Measurements from ENCODE around the gene GPC3. TPM values are rescaled to one million over a fixed set of nuclear protein-coding genes. Genes with fewer than 3 reads are reported as not detected.

GPC3 gene
- total and polyA plus RNA-seq, 2 experiments from 2014 or later = 36.8 to 60.1 TPM

DNA sequence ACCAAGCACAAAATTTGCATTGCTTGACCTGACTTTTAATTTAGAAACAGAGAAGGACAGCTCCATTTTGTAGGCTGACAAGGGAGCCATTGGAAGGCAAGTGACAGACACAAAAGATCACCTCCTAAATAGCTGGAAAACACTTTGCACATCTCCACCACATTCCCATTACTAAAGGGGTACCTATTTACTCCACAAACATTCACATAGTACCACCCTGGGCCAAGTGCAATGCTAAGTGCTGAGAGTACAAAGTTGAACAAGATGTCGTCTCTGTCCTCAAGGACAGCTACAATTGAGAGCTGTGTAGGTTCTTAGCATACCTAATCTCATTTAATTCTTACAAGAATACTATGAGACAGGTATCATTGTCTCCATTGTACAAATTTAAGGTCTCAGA, 417.3 kb downstream of the GPC3 start (continued):
- TF ChIP-seq, protein P1, sequence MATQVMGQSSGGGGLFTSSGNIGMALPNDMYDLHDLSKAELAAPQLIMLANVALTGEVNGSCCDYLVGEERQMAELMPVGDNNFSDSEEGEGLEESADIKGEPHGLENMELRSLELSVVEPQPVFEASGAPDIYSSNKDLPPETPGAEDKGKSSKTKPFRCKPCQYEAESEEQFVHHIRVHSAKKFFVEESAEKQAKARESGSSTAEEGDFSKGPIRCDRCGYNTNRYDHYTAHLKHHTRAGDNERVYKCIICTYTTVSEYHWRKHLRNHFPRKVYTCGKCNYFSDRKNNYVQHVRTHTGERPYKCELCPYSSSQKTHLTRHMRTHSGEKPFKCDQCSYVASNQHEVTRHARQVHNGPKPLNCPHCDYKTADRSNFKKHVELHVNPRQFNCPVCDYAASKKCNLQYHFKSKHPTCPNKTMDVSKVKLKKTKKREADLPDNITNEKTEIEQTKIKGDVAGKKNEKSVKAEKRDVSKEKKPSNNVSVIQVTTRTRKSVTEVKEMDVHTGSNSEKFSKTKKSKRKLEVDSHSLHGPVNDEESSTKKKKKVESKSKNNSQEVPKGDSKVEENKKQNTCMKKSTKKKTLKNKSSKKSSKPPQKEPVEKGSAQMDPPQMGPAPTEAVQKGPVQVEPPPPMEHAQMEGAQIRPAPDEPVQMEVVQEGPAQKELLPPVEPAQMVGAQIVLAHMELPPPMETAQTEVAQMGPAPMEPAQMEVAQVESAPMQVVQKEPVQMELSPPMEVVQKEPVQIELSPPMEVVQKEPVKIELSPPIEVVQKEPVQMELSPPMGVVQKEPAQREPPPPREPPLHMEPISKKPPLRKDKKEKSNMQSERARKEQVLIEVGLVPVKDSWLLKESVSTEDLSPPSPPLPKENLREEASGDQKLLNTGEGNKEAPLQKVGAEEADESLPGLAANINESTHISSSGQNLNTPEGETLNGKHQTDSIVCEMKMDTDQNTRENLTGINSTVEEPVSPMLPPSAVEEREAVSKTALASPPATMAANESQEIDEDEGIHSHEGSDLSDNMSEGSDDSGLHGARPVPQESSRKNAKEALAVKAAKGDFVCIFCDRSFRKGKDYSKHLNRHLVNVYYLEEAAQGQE (IDR thresholded peaks at IDR 0.05; ENCODE audit: unreplicated experiment) = no peak

- Histone ChIP-seq H3K27me3 (ENCODE audit: insufficient read depth) (no peaks in the 10 kb centered on the region), H2AFZ (no peak overlapping the region), H3K9me2 (ENCODE audit: insufficient read depth) (no peaks in the 10 kb centered on the region), H3K27ac (ENCODE audit: low read depth) (no peak overlapping the region), H3K79me2 (replicated peaks; ENCODE audit: insufficient read depth) (no peaks in the 10 kb centered on the region), H3K4me2 (no peak overlapping the region), H3F3A (replicated peaks; ENCODE audit: low read depth) (no peaks in the 10 kb centered on the region), H3K4me1 (ENCODE audit: insufficient read depth) (peaks cover 2% of the 10 kb centered on the region; the same call in 1 of the 2 replicates), H3K4me3 (no peak overlapping the region), H4K20me1 (replicated peaks; ENCODE audit: insufficient read depth) (no peaks in the 10 kb centered on the region), H3K36me3 (ENCODE audit: insufficient read depth) (no peaks in the 10 kb centered on the region)
- Mint-ChIP-seq H3K27ac (no peak overlapping the region), H3K4me3 (no peak overlapping the region), H3K36me3 (ENCODE audit: low read depth) (no peaks in the 10 kb centered on the region), H3K27me3 (ENCODE audit: insufficient read depth, low read depth, poor library complexity) (no peaks in the 10 kb centered on the region), H3K4me1 (peaks cover 6% of the 10 kb centered on the region; the same call in 2 of the 3 replicates), H3K9me3 (no peaks in the 10 kb centered on the region)
- no peak for DNase-seq (ENCODE audit: low spot score)
- TF ChIP-seq, protein P2, sequence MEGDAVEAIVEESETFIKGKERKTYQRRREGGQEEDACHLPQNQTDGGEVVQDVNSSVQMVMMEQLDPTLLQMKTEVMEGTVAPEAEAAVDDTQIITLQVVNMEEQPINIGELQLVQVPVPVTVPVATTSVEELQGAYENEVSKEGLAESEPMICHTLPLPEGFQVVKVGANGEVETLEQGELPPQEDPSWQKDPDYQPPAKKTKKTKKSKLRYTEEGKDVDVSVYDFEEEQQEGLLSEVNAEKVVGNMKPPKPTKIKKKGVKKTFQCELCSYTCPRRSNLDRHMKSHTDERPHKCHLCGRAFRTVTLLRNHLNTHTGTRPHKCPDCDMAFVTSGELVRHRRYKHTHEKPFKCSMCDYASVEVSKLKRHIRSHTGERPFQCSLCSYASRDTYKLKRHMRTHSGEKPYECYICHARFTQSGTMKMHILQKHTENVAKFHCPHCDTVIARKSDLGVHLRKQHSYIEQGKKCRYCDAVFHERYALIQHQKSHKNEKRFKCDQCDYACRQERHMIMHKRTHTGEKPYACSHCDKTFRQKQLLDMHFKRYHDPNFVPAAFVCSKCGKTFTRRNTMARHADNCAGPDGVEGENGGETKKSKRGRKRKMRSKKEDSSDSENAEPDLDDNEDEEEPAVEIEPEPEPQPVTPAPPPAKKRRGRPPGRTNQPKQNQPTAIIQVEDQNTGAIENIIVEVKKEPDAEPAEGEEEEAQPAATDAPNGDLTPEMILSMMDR (conservative IDR thresholded peaks at IDR 0.05; ENCODE audit: low read depth in 2 of 2) = no peak
- TF ChIP-seq STAT1 (IDR thresholded peaks at IDR 0.05; ENCODE audit: unreplicated experiment) = no peak
- no peak for TF ChIP-seq ZNF114 (CRISPR knock-in tag; IDR thresholded peaks at IDR 0.05)
- TF ChIP-seq JUNB (IDR thresholded peaks at IDR 0.05; ENCODE audit: unreplicated experiment) = no peak
- no peak for TF ChIP-seq EZH2phosphoT487 (IDR thresholded peaks at IDR 0.05; ENCODE audit: unreplicated experiment)
- TF ChIP-seq CREB1 (CRISPR knock-in tag; IDR thresholded peaks at IDR 0.05; ENCODE audit: low read depth) = no peak
- TF ChIP-seq, protein P3, sequence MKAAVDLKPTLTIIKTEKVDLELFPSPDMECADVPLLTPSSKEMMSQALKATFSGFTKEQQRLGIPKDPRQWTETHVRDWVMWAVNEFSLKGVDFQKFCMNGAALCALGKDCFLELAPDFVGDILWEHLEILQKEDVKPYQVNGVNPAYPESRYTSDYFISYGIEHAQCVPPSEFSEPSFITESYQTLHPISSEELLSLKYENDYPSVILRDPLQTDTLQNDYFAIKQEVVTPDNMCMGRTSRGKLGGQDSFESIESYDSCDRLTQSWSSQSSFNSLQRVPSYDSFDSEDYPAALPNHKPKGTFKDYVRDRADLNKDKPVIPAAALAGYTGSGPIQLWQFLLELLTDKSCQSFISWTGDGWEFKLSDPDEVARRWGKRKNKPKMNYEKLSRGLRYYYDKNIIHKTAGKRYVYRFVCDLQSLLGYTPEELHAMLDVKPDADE (IDR thresholded peaks at IDR 0.05) = no peak
- TF ChIP-seq NANOG (IDR thresholded peaks at IDR 0.05; ENCODE audit: borderline replicate concordance) = no peak
- TF ChIP-seq EZH2 (IDR thresholded peaks at IDR 0.05; ENCODE audit: low read depth, unreplicated experiment) = no peak
- TF ChIP-seq, protein P1 (IDR thresholded peaks at IDR 0.05; ENCODE audit: unreplicated experiment) = no peak
- no peak for ATAC-seq
These were observed 418.5 kb downstream of the GPC3 start for GRCh38 chrX:133566876-133567275.

Measured in GM23338 (cell line).